Stimulated activated CD8-positive, alpha-beta memory T cell treated with anti-CD3 and anti-CD28 coated beads, Interleukin-2, amount 100 ng/mL, for 48 hours (primary cell): ENCODE results near the gene MALL.
"Not testable (repeated sequence)": the region's sequence is repeated elsewhere in the genome, so short reads cannot be mapped to it uniquely, and the experiment has no call there.

ENCODE experiments used
- DNase-seq, 2 donors: peaks; one replicate each; pipeline ENCODE4 v3.0.0-alpha.2; 2020; ENCODE audit warnings: low read depth in 2 of 2

Gene MALL

GRCh38 chr2:110050222-110050621, 65.4 kb downstream of the MALL start:
- not testable (repeated sequence) for DNase-seq

- DNase-seq = not testable (repeated sequence)
Measured at GRCh38 chr2:110049769-110050168, 65.9 kb downstream of the MALL start.

DNA sequence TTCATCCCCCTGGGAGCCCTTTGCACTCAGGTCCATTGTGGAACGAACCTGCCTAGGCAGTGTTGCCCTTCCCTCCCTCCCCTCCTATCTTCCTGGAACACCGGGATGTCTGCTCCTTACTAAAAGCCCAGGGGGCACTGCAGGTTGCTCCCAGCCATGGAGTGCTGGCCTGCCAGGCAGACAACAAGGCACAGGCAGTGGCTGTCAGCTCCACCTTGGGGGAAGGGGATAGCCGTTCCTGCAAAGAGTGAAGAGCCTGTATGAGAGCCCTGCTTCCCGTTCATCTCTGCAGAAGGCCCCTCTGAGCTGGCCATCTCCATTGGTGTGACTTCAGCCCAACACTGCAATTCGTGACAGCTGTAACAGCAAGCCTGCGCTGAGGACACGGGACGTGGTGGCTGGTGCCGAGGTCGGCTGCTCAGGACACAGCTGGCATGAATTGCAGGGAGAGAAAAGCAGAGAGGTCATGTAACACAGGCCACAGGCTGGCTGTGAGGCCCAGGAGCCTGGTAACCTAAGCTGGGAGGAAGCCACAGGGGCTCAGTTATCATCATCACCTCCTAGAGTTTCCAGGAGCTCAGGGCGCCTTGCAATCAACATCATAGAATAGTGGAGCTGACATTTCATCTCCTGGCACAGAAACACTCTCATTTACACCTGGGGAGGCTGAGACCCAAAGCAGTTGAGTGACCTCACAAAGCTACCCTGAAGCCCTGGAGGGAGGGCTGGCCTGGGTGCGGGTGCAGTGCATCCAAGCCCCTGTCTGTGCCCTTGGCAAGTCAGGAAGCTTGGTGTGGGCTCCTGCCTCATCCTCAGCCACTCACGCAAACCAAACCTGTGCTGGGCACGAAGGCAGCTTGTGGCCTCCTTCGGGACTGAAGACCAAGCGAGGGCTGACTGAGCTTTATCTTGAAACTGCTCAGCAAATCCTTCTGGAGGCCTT, 67.1 kb downstream of the MALL start:
- DNase-seq = not testable (repeated sequence)

DNA sequence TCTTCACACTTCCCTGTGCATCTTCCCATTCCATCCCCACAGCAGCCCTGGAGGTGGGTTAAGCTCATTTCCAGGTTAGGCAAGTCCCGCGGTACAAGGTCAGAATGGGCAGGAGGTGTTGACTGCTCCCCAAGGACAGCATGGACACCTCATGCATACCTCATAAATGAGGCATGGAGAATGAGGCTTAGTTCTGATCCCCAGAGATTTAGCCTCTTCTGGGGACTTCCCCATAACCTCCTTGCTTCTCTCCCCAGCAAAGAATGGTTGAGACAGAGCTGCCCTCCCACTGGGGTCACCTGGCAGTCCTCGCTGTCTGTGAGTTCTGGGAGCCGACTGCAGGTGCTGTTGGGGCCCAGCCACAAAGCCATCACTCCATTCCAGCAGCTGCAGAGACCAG, 68.4 kb downstream of the MALL start:
- DNase-seq = not testable (repeated sequence)

DNA sequence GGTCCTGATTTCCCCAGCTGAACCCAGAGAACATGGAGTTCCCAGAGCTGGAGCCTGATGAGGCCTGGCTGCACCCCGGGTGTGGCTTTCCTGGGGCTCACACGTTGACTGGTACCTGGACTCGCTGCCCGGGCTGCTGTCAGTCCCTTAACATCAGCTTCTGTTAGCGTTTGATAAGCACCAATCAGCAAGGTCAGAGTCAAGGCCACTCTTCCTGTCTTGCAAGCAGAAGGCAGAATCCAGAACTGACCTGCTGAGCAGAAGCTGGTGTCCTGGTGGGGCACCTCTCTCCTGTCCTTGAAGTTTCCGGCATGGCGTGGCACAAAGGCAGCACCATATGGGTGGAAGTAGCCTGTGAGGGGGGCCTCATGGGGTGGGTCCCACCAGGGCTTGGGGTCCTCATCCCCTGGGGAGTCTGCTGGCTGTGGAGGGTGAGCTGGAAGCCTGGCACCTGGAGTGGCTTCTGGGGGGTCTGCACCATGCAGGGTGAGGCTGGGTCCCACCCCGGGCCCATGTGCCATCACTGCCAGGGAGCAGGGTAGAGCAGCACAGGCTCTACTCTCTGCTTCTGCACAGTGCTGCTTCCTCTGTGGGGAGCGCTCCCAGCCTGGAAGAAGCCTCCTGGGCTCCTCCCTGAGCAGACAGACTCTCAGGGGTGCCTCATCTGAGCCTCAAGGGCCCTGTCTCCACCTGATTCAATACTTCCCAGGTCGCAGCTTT, 73.5 kb downstream of the MALL start:
- DNase-seq = not testable (repeated sequence)

DNA sequence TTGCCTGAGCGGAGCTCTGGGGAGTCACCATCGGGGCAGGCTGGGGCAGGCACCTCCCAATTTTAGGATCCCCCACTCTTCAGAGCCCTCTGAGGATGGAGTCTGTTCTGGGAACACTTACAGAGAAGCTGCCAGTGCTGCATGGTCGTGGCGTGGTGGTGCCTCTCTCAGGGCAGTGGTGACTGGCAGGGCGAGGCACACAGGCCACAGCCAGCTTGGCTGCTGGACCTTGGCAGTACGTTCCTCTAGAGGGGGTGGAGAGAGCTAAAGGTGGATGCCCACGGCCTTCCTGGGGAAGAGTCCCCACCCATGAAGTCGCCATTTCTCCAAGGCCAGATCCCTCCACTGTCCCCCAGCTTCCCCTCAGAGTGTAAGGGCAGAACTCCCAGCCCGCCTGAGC, 78.3 kb downstream of the MALL start:
- DNase-seq = not testable (repeated sequence)

DNA sequence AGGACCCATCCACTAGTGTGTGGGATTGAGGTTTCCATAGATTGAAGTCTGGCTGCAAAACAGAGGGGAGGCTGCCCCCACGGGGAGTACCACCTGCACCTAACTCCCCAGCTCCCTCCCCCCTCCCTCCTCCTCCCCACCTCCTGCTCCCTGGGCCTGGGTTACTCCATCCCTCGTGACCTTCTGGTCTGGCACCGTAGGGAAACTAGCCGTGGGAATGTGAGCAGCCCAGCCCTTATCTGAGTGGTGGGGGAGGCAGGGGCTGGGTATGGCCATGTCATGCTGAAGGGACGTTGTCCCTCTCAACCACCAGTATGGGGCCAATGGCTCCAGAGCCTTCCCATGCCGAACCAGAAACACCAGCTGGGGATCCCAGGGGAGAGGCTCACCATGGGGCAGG, 80.2 kb downstream of the MALL start:
- DNase-seq = not testable (repeated sequence)

- not testable (repeated sequence) for DNase-seq
Measured at GRCh38 chr2:110034935-110035334, 80.7 kb downstream of the MALL start.
